NCI-H748 (cell line): Measurements from ENCODE around the gene TCTN2.

Experiments used
- DNase-seq: peaks from one replicate; lab custom pipeline; 2025; ENCODE audit not compliant: unreplicated experiment; lab: John Stamatoyannopoulos, UW

The TCTN2 gene

GRCh38 chr12:123683964-123684363, 13.1 kb downstream of the TCTN2 start:
- no peak for DNase-seq

GRCh38 chr12:123686636-123687190, 15.8 kb downstream of the TCTN2 start:
- DNase-seq: no peak

GRCh38 chr12:123690191-123690840, 19.4 kb downstream of the TCTN2 start:
- no peak for DNase-seq

GRCh38 chr12:123696207-123696606, 25.3 kb downstream of the TCTN2 start:
- no peak for DNase-seq

GRCh38 chr12:123696646-123697045, 25.7 kb downstream of the TCTN2 start:
- DNase-seq: peak; percentile 19

GRCh38 chr12:123705935-123706334, 35.0 kb downstream of the TCTN2 start:
- peak; percentile 9 for DNase-seq

- DNase-seq: no peak
Measured at GRCh38 chr12:123707466-123707865, 36.6 kb downstream of the TCTN2 start.

- no peak for DNase-seq
Measured at GRCh38 chr12:123712780-123713319, 41.9 kb downstream of the TCTN2 start.

GRCh38 chr12:123713398-123713797, 42.5 kb downstream of the TCTN2 start:
- no peak for DNase-seq

GRCh38 chr12:123713823-123714585, 43.1 kb downstream of the TCTN2 start:
- no peak for DNase-seq

GRCh38 chr12:123715195-123715594, 44.3 kb downstream of the TCTN2 start:
- DNase-seq: no peak

- no peak for DNase-seq
Measured at GRCh38 chr12:123717350-123717749, 46.4 kb downstream of the TCTN2 start.

GRCh38 chr12:123720141-123720814, 49.4 kb downstream of the TCTN2 start:
- no peak for DNase-seq

- DNase-seq: peak; percentile 15
Measured at GRCh38 chr12:123721245-123721644, 50.3 kb downstream of the TCTN2 start.

- no peak for DNase-seq
Measured at GRCh38 chr12:123723011-123723410, 52.1 kb downstream of the TCTN2 start.

- no peak for DNase-seq
Measured at GRCh38 chr12:123723765-123724164, 52.9 kb downstream of the TCTN2 start.

- no peak for DNase-seq
Measured at GRCh38 chr12:123726244-123726643, 55.3 kb downstream of the TCTN2 start.

GRCh38 chr12:123726962-123727361, 56.0 kb downstream of the TCTN2 start:
- no peak for DNase-seq

- DNase-seq: no peak
Measured at GRCh38 chr12:123727878-123728277, 57.0 kb downstream of the TCTN2 start.

GRCh38 chr12:123731596-123731995, 60.7 kb downstream of the TCTN2 start:
- DNase-seq: no peak

- DNase-seq: no peak
Measured at GRCh38 chr12:123732251-123732650, 61.3 kb downstream of the TCTN2 start.
